A673 (cell line): Measurements from ENCODE around the gene LRRC70. TPM values are rescaled to one million over a fixed set of nuclear protein-coding genes. Genes with fewer than 3 reads are reported as not detected.

Source experiments
- BruUV-seq: library from RNA; stranded (reverse); fragments of 400-500 nt; replicated peaks from 2 replicates; lab custom pipeline; 2021; lab: Mats Ljungman, UMichigan
- CTCF ChIA-PET: fragments of 300-600 bp; sonication (Branson Sonifier 250); formaldehyde crosslinking; loops from one replicate; lab custom pipeline; 2022; ENCODE audit warnings: antibody characterized with exemption; lab: Charles Lee
- POLR2A ChIA-PET: fragments of 300-600 bp; sonication (Branson Sonifier 250); formaldehyde crosslinking; loops from one replicate; lab custom pipeline; 2022; ENCODE audit warnings: antibody characterized with exemption; ENCODE audit not compliant: low non-redundant PET; lab: Charles Lee
- DNase-seq: peaks from one replicate; pipeline ENCODE4 v3.0.0-alpha.2; 2015; ENCODE audit warnings: low spot score
- H3K27ac ChIP-seq: fragments of 200-600 bp; sonication (generic); 2 replicates; pipeline ENCODE4 v1.5.1; 2016; ENCODE audit warnings: mixed run types, low read depth, mild to moderate bottlenecking, mixed read lengths, antibody characterized with exemption, low read length; ENCODE audit not compliant: poor library complexity, severe bottlenecking
- H3K27me3 ChIP-seq: fragments of 200-600 bp; sonication (generic); replicated peaks from 2 replicates; pipeline ENCODE4 v1.6.1; 2017; ENCODE audit warnings: mixed run types, low read depth, mild to moderate bottlenecking, mixed read lengths, antibody characterized with exemption, low read length; ENCODE audit not compliant: insufficient read depth, poor library complexity
- H3K36me3 ChIP-seq: fragments of 200-600 bp; sonication (generic); 2 replicates; pipeline ENCODE4 v1.6.1; 2016; ENCODE audit warnings: mixed run types, mild to moderate bottlenecking, mixed read lengths, antibody characterized with exemption, low read length; ENCODE audit not compliant: insufficient read depth, poor library complexity, severe bottlenecking
- H3K4me1 ChIP-seq: fragments of 200-600 bp; sonication (generic); 2 replicates; pipeline ENCODE4 v1.6.1; 2017; ENCODE audit warnings: mixed run types, mild to moderate bottlenecking, mixed read lengths, antibody characterized with exemption, low read length; ENCODE audit not compliant: insufficient read depth, poor library complexity, severe bottlenecking
- H3K4me3 ChIP-seq: fragments of 200-600 bp; sonication (generic); 2 replicates; pipeline ENCODE4 v1.5.1; 2016; ENCODE audit warnings: low read depth, mixed run types, mild to moderate bottlenecking, mixed read lengths, low read length; ENCODE audit not compliant: poor library complexity, severe bottlenecking
- H3K9me3 ChIP-seq: fragments of 200-600 bp; sonication (generic); 2 replicates; pipeline ENCODE4 v1.6.1; 2016; ENCODE audit warnings: mixed run types, low read depth, mild to moderate bottlenecking, mixed read lengths, antibody characterized with exemption, low read length; ENCODE audit not compliant: poor library complexity, severe bottlenecking
- EZH2 ChIP-seq: fragments of 200-600 bp; sonication (generic); IDR thresholded peaks from 2 replicates; pipeline ENCODE4 v1.6.1; 2017; ENCODE audit warnings: borderline replicate concordance, low read depth, mild to moderate bottlenecking, mixed read lengths, antibody characterized with exemption, low read length; ENCODE audit not compliant: poor library complexity, severe bottlenecking
- intact Hi-C: fragments of 100-400 bp; cut with micrococcal nuclease; formaldehyde crosslinking; loops from one replicate; pipeline ENCODE4 v1.10.0; 2022; ENCODE audit not compliant: unreplicated experiment
- total RNA-seq: library from RNA; stranded (reverse); gene quantifications from 2 replicates; pipeline ENCODE4 v1.2.3, GENCODE V29; 2021
- TF ChIP-seq, protein P1 (sequence below): fragments of 300-800, 200-600 bp; sonication (generic); conservative IDR thresholded peaks from 2 replicates; pipeline ENCODE4 v1.5.1; 2017; ENCODE audit warnings: low read depth, mild to moderate bottlenecking, antibody characterized with exemption, low read length, moderate library complexity, mixed read lengths

Gene LRRC70
- total RNA-seq, 1 experiment from 2014 or later = 2.0 TPM

DNA sequence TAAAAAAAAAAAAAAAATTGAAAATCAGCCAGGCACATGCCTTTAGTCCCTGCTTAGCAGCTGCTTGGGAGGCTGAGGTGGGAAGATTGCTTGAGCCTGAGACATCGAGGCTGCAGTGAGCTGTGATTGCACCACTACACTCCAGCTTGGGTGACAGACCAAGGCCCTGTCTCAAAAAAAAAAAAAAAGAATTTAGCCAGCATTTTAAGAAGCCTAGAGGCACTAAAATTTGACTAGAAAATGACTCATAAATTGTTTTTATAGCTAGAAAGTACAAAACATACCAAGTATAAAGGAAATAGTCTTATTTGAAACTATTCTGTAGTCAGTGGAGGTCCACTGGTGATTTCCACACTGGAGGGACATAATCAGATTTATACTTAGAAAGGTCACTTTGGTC is 17.5 kb downstream of the LRRC70 start:
- no peak for DNase-seq
- CTCF ChIA-PET = no interaction called here

DNA sequence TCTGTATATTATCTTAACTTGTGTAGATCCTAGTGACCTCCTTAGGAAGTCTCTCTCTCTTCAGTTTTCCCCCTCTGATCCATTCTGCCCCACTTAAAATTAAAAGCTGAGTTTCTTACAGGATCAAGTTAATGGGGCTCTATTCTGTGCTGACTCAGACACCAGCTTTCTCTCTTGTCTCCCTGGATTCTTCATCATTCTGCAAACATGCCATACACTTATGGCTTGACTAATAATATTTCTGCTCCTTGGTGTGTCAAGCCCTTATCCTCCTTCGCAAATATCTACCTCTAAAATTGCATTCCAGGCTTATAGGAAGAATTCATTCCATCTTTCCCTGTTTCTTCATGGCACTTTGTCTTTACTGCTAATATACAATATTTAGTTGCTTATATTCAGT is 18.1 kb downstream of the LRRC70 start:
- ChIA-PET POLR2A (no interaction called here), CTCF (no interaction called here)
- no TSS peak for BruUV-seq
- Histone ChIP-seq H3K36me3 (peaks cover 11% of the 10 kb centered on the region), H3K9me3 (no peaks in the 10 kb centered on the region), H3K27ac (no peak overlapping the region), H3K4me1 (no peaks in the 10 kb centered on the region), H3K27me3 (no peaks in the 10 kb centered on the region), H3K4me3 (no peak overlapping the region)
- intact Hi-C loops = no loop called here
- no peak for DNase-seq
- no peak for TF ChIP-seq EZH2
- TF ChIP-seq, protein P1, sequence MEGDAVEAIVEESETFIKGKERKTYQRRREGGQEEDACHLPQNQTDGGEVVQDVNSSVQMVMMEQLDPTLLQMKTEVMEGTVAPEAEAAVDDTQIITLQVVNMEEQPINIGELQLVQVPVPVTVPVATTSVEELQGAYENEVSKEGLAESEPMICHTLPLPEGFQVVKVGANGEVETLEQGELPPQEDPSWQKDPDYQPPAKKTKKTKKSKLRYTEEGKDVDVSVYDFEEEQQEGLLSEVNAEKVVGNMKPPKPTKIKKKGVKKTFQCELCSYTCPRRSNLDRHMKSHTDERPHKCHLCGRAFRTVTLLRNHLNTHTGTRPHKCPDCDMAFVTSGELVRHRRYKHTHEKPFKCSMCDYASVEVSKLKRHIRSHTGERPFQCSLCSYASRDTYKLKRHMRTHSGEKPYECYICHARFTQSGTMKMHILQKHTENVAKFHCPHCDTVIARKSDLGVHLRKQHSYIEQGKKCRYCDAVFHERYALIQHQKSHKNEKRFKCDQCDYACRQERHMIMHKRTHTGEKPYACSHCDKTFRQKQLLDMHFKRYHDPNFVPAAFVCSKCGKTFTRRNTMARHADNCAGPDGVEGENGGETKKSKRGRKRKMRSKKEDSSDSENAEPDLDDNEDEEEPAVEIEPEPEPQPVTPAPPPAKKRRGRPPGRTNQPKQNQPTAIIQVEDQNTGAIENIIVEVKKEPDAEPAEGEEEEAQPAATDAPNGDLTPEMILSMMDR = no peak

More for the DNA sequence above, 17.5 kb downstream of the LRRC70 start:
- Histone ChIP-seq H3K4me3 (no peak overlapping the region), H3K4me1 (no peaks in the 10 kb centered on the region), H3K36me3 (peaks cover 14% of the 10 kb centered on the region), H3K9me3 (no peaks in the 10 kb centered on the region), H3K27me3 (no peaks in the 10 kb centered on the region), H3K27ac (no peak overlapping the region)
- TF ChIP-seq EZH2 = no peak
- TF ChIP-seq, protein P1 = no peak
- no TSS peak for BruUV-seq
- POLR2A ChIA-PET = no interaction called here
- intact Hi-C loops = no loop called here

DNA sequence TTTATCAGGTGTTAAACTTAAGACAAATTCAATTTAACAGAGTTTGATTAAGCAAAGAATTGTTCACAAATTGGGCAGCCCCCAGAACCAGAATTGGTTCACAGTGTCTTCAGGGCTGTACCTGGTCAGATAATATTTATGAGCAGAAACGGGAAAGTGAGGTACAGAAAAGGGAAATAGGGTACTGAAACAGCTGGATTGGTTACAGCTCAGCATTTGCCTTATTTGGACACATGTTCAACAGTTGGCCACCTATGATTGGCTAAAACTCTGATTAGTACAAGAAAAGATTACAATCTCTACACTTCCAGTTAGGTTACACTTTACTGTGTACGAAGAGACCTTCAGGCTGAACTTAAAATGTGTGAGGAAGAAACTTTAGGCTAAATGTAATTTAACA is 18.7 kb downstream of the LRRC70 start:
- H3K4me1 ChIP-seq = no peaks in the 10 kb centered on the region
- CTCF ChIA-PET = no interaction called here
- POLR2A ChIA-PET = no interaction called here
- BruUV-seq = no TSS peak
- H3K27ac ChIP-seq = no peak overlapping the region
- H3K9me3 ChIP-seq = no peaks in the 10 kb centered on the region
- peaks cover 5% of the 10 kb centered on the region for H3K36me3 ChIP-seq
- intact Hi-C loops = no loop called here
- TF ChIP-seq, protein P1 = no peak
- no peak for TF ChIP-seq EZH2
- no peak overlapping the region for H3K4me3 ChIP-seq
- no peaks in the 10 kb centered on the region for H3K27me3 ChIP-seq
- DNase-seq = no peak
